22Rv1 (cell line): Measurements from ENCODE around the gene CITED1.

Source experiments
- ZFX ChIP-seq: fragments of 450-650 bp; IDR thresholded peaks from 2 replicates; pipeline ENCODE4 v1.6.1; 2017; ENCODE audit warnings: antibody characterized with exemption, borderline replicate concordance
- TF ChIP-seq, protein P1 (sequence below): fragments of 450-650 bp; IDR thresholded peaks from 2 replicates; pipeline ENCODE4 v1.5.1; 2017; ENCODE audit warnings: mild to moderate bottlenecking

GRCh38 chrX:72294497-72294896 is 11.2 kb downstream of the CITED1 start:
- TF ChIP-seq, protein P1, sequence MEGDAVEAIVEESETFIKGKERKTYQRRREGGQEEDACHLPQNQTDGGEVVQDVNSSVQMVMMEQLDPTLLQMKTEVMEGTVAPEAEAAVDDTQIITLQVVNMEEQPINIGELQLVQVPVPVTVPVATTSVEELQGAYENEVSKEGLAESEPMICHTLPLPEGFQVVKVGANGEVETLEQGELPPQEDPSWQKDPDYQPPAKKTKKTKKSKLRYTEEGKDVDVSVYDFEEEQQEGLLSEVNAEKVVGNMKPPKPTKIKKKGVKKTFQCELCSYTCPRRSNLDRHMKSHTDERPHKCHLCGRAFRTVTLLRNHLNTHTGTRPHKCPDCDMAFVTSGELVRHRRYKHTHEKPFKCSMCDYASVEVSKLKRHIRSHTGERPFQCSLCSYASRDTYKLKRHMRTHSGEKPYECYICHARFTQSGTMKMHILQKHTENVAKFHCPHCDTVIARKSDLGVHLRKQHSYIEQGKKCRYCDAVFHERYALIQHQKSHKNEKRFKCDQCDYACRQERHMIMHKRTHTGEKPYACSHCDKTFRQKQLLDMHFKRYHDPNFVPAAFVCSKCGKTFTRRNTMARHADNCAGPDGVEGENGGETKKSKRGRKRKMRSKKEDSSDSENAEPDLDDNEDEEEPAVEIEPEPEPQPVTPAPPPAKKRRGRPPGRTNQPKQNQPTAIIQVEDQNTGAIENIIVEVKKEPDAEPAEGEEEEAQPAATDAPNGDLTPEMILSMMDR: no peak
- no peak for TF ChIP-seq ZFX
